Measurements from ENCODE around the gene MAGEA9.
"Not testable (repeated sequence)": the region's sequence is repeated elsewhere in the genome, so short reads cannot be mapped to it uniquely, and the experiment has no call there.

The MAGEA9 gene

GRCh38 chrX:149781727-149782126 lies at the start of gene MAGEA9:
TSS of gene MAGEA9 (plus strand) at chrX:149781930. CDS start at chrX:149786211, 4,281 bp downstream.
- not testable (repeated sequence) for DNase-seq (ENCODE audit: low spot score)

GRCh38 chrX:149742269-149742668 lies 39.5 kb upstream of the MAGEA9 start:
- DNase-seq (ENCODE audit: low spot score), result not testable (repeated sequence)

- DNase-seq (ENCODE audit: low spot score), result not testable (repeated sequence)
Measured at GRCh38 chrX:149746390-149747007, 35.2 kb upstream of the MAGEA9 start.

- no peak for DNase-seq (ENCODE audit: low spot score)
Measured at GRCh38 chrX:149757206-149758067, 24.3 kb upstream of the MAGEA9 start.

GRCh38 chrX:149758068-149758714 lies 23.5 kb upstream of the MAGEA9 start:
- no peak for DNase-seq (ENCODE audit: low spot score)

- not testable (repeated sequence) for DNase-seq (ENCODE audit: low spot score)
Measured at GRCh38 chrX:149758715-149759078, 23.0 kb upstream of the MAGEA9 start.

GRCh38 chrX:149759824-149760223 lies 21.9 kb upstream of the MAGEA9 start:
- no peak for DNase-seq (ENCODE audit: low spot score)

GRCh38 chrX:149760965-149761364 lies 20.8 kb upstream of the MAGEA9 start:
- no peak for DNase-seq (ENCODE audit: low spot score)

- not testable (repeated sequence) for DNase-seq (ENCODE audit: low spot score)
Measured at GRCh38 chrX:149761858-149762674, 19.7 kb upstream of the MAGEA9 start.

- no peak for DNase-seq (ENCODE audit: low spot score)
Measured at GRCh38 chrX:149762696-149763614, 18.8 kb upstream of the MAGEA9 start.

GRCh38 chrX:149770344-149770743 lies 11.4 kb upstream of the MAGEA9 start:
- not testable (repeated sequence) for DNase-seq (ENCODE audit: low spot score)

- DNase-seq (ENCODE audit: low spot score), result not testable (repeated sequence)
Measured at GRCh38 chrX:149773026-149773425, 8.7 kb upstream of the MAGEA9 start.

- DNase-seq (ENCODE audit: low spot score), result not testable (repeated sequence)
Measured at GRCh38 chrX:149773768-149774167, 8.0 kb upstream of the MAGEA9 start, which contains the start of gene HSFX1. TSS of gene HSFX1 (plus strand) at chrX:149774068. CDS start at chrX:149774682, 614 bp downstream.

- not testable (repeated sequence) for DNase-seq (ENCODE audit: low spot score)
Measured at GRCh38 chrX:149777999-149778398, 3.7 kb upstream of the MAGEA9 start.

GRCh38 chrX:149795531-149795930 lies 13.8 kb downstream of the MAGEA9 start:
- DNase-seq (ENCODE audit: low spot score), result not testable (repeated sequence)

GRCh38 chrX:149799095-149799714 lies 17.5 kb downstream of the MAGEA9 start:
- no peak for DNase-seq (ENCODE audit: low spot score)

- no peak for DNase-seq (ENCODE audit: low spot score)
Measured at GRCh38 chrX:149799938-149800337, 18.2 kb downstream of the MAGEA9 start.

GRCh38 chrX:149803458-149804062 lies 21.8 kb downstream of the MAGEA9 start:
- DNase-seq (ENCODE audit: low spot score), result no peak

GRCh38 chrX:149804102-149804501 lies 22.4 kb downstream of the MAGEA9 start:
- DNase-seq (ENCODE audit: low spot score), result no peak

Measured in HuH-7.5 (cell line).